ENCODE data around the gene ABCF2. TPM values are rescaled to one million over a fixed set of nuclear protein-coding genes. Genes with fewer than 3 reads are reported as not detected.

Gene ABCF2
- 69.5 and 72.6 TPM in 2 replicates for total RNA-seq

DNA sequence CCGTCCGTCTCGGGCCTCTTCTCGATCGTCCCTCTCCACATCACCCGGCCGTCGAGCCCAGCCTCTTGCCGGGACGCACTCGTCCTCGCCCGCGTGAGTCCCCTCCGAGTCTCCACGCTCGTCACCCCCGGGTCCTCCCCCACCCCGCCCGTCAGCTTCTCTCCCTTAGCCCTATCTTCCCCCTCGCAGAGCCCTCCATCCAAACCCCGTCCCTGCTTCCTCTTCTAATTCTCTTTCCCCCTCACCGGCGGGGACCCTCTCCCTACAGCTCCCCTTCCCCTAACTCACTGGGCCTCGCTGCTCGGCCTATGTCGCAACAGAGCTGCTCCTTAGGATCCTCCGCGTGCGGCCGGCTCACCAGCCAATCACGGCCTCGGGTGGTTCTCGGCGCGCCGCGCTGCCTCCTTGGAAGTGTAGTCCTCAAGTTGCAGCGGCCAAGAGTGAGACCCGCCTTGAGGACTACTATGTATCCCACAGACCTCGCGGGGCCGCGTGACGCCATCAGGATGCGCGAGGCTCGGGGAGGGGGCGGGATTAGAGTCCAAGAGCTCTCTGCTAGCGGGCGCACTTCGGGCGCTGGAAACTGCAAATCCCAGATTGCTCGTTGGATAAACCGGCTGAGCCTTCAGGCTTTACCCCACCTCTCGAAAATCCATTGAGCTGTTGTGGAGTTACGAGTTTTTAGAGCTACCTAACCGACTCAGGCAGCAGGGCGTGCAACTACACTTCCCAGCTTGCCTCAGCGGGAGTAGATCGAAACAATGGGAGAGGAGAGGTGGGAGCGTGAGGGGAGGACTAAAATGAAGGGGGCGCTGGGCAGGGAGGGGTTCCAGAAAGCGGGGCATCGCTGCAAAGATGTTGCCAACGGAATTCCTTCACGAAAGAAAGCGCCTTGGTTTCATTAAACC, at the start of gene ABCF2:
Gene ABCF2, minus strand, starts transcription at position 331 of the 908 bp plus-strand sequence. CDS start 747 bp downstream, outside the sequence.

GRCh38 chr7:151248346-151249033, 21.5 kb upstream of the ABCF2 start, which contains the start of gene SMARCD3:
TSS of gene SMARCD3 (minus strand) at chr7:151248694. CDS start at chr7:151248562, 132 bp downstream.

GRCh38 chr7:151232091-151232916, 5.3 kb upstream of the ABCF2 start, which contains the start of gene CHPF2:
TSS of gene CHPF2 (plus strand) at chr7:151232483. CDS start at chr7:151234012, 1,529 bp downstream.

DNA sequence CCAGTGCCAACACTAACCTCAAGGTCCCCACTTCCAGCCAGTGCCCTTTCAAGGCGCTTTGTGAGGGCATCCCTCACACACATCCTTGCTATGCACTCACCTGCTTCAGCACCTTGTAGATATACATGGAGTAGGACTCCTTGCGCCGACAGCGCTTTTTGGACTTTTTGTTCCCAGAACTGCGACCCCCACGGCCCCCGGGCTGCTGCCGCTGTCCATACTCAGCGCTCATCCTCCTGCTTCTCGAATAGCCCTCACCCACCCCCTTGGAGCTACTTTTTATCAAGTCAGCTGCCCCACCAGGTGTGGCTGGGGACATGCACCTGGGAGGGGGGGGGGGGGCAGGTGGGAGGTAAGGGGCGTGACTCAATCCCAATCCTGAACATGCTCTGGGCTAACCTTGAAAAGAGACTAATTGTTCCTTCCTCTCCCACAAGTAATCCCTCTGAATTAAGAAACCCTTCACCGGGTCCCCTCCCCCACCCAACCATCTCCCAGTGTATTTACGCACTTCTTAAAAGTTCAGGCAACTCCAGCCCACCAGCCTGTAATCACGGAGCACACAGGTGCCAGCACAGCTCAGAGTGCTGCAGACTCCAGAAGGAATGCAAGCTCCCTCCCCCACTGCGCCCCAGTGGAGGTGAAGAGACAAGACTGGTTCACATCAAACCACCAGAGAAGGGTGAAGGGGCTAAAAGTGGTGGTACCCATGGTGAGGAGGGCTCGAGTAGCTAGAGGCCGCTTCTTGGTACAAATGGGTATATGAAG, 16.7 kb downstream of the ABCF2 start, which contains the start of gene H2BK1:
Gene H2BK1, minus strand, starts transcription at position 402 of the 768 bp plus-strand sequence. Its CDS starts 170 bp downstream, at position 232.

GRCh38 chr7:151186640-151187408, 40.2 kb downstream of the ABCF2 start, which contains the start of gene ASB10:
TSS of gene ASB10 (minus strand) at chr7:151187250. CDS start at chr7:151187130, 120 bp downstream.

DNA sequence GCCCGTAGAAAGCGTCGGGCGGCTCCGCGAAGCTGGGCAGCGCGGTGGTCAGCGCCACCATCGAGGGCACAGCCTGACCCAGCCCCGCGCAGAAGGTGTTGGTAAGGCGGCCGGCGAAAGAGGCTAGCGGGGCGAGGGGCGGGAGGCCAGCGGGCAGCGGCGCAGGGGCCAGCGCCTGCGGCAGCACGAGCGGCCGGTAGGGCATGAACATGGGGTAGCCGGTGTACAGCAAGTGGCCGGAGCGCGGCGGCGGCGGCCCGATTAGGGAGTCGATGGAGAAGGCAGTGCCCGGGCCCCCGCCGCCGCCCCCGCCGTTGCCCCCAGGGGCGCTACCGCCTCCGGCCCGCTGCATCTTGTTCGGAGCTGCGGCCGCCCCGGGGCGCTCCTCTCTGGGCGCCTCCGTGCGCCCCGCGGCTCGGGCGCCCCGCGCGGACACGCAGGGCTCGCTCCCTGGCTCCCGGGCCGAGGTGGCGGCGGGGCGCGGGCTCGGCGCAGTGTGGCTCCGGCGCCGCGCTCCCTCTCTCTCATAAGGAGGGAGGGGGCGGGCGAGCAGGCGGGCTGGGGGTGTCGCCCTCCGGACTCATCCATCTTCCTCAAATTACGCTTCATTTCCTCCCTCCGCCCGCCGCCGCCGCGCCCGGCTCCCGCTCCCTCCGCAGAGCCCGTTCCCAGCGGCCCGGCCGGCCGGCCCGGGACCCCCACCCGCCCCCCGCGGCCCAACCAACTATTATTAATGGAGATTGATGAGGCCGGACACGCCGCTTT, 59.6 kb downstream of the ABCF2 start, which contains the start of gene GBX1:
Gene GBX1, minus strand, starts transcription at position 498 of the 765 bp plus-strand sequence. Its CDS starts 146 bp downstream, at position 352.

Other genes starting within 250 kb of the ABCF2 start
- gene KCNH2, start 248.9 kb downstream of the ABCF2 start, total RNA-seq = 8.7 and 10.7 TPM in 2 replicates
- gene NOS3, start 236.2 kb downstream of the ABCF2 start, total RNA-seq = 8.9 and 11.0 TPM in 2 replicates
- gene ATG9B, start 202.7 kb downstream of the ABCF2 start, total RNA-seq = not detected in 2 replicates
- 56.9 and 61.1 TPM in 2 replicates for gene ABCB8, start 198.8 kb downstream of the ABCF2 start, total RNA-seq
- gene ASIC3, start 178.7 kb downstream of the ABCF2 start, total RNA-seq = 0.18 TPM in 1 of 2 replicates, not detected in the other
- gene CDK5, start 169.3 kb downstream of the ABCF2 start, total RNA-seq = 19.3 and 24.6 TPM in 2 replicates
- 80.3 and 82.5 TPM in 2 replicates for gene SLC4A2, start 167.6 kb downstream of the ABCF2 start, total RNA-seq
- 91.1 and 100 TPM in 2 replicates for gene FASTK, start 146.4 kb downstream of the ABCF2 start, total RNA-seq
- gene TMUB1, start 143.7 kb downstream of the ABCF2 start, total RNA-seq = 51.6 and 67.5 TPM in 2 replicates
- gene AGAP3, start 140.7 kb downstream of the ABCF2 start, total RNA-seq = 29.6 and 36.9 TPM in 2 replicates
- not detected in 2 replicates for gene GBX1, start 59.5 kb downstream of the ABCF2 start, total RNA-seq
- not detected in 2 replicates for gene ASB10, start 40.0 kb downstream of the ABCF2 start, total RNA-seq
- not detected in 2 replicates for gene H2BK1, start 16.7 kb downstream of the ABCF2 start, total RNA-seq
- 69.8 and 70.6 TPM in 2 replicates for gene CHPF2, start 5.3 kb upstream of the ABCF2 start, total RNA-seq
- gene SMARCD3, start 21.5 kb upstream of the ABCF2 start, total RNA-seq = 19.0 and 51.0 TPM in 2 replicates
- 50.3 and 57.4 TPM in 2 replicates for gene NUB1, start 114.6 kb upstream of the ABCF2 start, total RNA-seq
- 17.6 and 19.1 TPM in 2 replicates for gene WDR86, start 182.8 kb upstream of the ABCF2 start, total RNA-seq
- gene CRYGN, start 212.9 kb upstream of the ABCF2 start, total RNA-seq = not detected in 2 replicates

Measured in myometrial cell (primary cell).